Psoas muscle (tissue), 8 donors: ENCODE data around the gene KLHDC10. TPM values are rescaled to one million over a fixed set of nuclear protein-coding genes. Genes with fewer than 3 reads are reported as not detected.

Experiments used
- ATAC-seq, 4 donors: fragments of 200-7000 bp; cut with Tn5 transposase; one replicate each; pipeline ENCODE4 v1.9.1; 2020; ENCODE audit warnings: moderate library complexity in 3 of 4, mild to moderate bottlenecking in 2 of 4
- DNase-seq, 2 donors: peaks; one replicate each; pipeline ENCODE4 v3.0.0-alpha.2; 2020
- H3K27ac ChIP-seq: fragments of 200-600 bp; one replicate; pipeline ENCODE4 v1.8.0; 2022
- H3K27me3 ChIP-seq, 3 donors: fragments of 200-600 bp in 1 of 3; one replicate each; pipeline versions ENCODE4 v1.6.1 to v1.8.0; 2013 to 2022; ENCODE audit warnings: low read length in 2 of 3, mild to moderate bottlenecking in 2 of 3, moderate library complexity in 1 of 3; ENCODE audit not compliant: insufficient read depth in 3 of 3
- H3K36me3 ChIP-seq, 2 donors: fragments of 200-600 bp in 1 of 2; one replicate each; pipeline versions ENCODE4 v1.6.1 to v1.8.0; 2013 to 2022; ENCODE audit warnings: low read depth in 1 of 2, mild to moderate bottlenecking in 1 of 2, moderate library complexity in 1 of 2; ENCODE audit not compliant: insufficient read depth in 1 of 2
- H3K4me1 ChIP-seq: fragments of 200-600 bp; one replicate; pipeline ENCODE4 v1.8.0; 2022
- H3K4me3 ChIP-seq: fragments of 200-600 bp; one replicate; pipeline ENCODE4 v1.8.0; 2022; ENCODE audit warnings: mild to moderate bottlenecking
- H3K9me3 ChIP-seq: fragments of 200-600 bp; one replicate; pipeline ENCODE4 v1.8.0; 2022
- WGBS, 3 donors: extraction: QIAGEN DNeasy Blood & Tissue Kit; methylation state at CpG; one replicate each; pipeline versions ENCODE4 v1.1.6 to v1.1.7; 2013; 5-methylcytosine and 5-hydroxymethylcytosine counted together
- intact Hi-C, 2 donors: fragments of 100-400 bp; cut with DNase I; formaldehyde crosslinking; loops; one replicate each; pipeline versions ENCODE4 v1.11.0 to v1.14.2; 2022
- long read RNA-seq, 2 donors: library from polyadenylated mRNA; unstranded; transcript quantifications; one replicate each; pipeline ENCODE4 v2.0.0, GENCODE V29; 2021
- polyA plus RNA-seq, 3 donors: library from polyadenylated mRNA; stranded (reverse); fragments of 200-250 nt; gene quantifications; one replicate each; pipeline ENCODE4 v1.2.3, GENCODE V29; 2013
- total RNA-seq, 4 donors: library from RNA; stranded (reverse); fragmentation: NEBNext Ultra II Directional in 2 of 4; extraction: Animal tissue kit (Norgen Biotek cat#: 25700) in 2 of 4; gene quantifications; one replicate each; pipeline versions ENCODE4 v1.2.1 to v1.2.4, GENCODE V29; 2021 to 2023
- TF ChIP-seq, protein P1 (sequence below): fragments of 200-600 bp; IDR thresholded peaks from one replicate; pipeline ENCODE4 v1.8.0; 2022; ENCODE audit warnings: antibody characterized with exemption
- donor health status: healthy with polysubstance abuse.
- donor health status: DM: no; HTN: no; CAD: no; lungs with moderate emphysema.
- donor health status: Bipolar disorder and iron deficiency.
- donor health status: healthy.
- donor health status: DM: yes; HTN: yes; CAD: no.
- donor health status: DM: no; HTN: no; CAD: no.
- donor health status: DM: no; HTN: no; CAD: no.
- donor health status: DM: yes; HTN: yes; CAD: no.

The KLHDC10 gene, protein sequence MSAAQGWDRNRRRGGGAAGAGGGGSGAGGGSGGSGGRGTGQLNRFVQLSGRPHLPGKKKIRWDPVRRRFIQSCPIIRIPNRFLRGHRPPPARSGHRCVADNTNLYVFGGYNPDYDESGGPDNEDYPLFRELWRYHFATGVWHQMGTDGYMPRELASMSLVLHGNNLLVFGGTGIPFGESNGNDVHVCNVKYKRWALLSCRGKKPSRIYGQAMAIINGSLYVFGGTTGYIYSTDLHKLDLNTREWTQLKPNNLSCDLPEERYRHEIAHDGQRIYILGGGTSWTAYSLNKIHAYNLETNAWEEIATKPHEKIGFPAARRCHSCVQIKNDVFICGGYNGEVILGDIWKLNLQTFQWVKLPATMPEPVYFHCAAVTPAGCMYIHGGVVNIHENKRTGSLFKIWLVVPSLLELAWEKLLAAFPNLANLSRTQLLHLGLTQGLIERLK
- 10 to 100 TPM; 30.5 to 45.0 (median 36.5) TPM for total RNA-seq
- polyA plus RNA-seq = 10 to 100 TPM; 17.6 to 49.6 (median 18.5) TPM
- long read RNA-seq, donor 1, partial matches to known transcripts = 8 of 12 reads
- long read RNA-seq, donor 1, other reads (novel, unspliced or antisense) = 4 of 12 reads
- long read RNA-seq, donor 2, partial matches to known transcripts = 10 of 21 reads
- long read RNA-seq, donor 2, other reads (novel, unspliced or antisense) = 11 of 21 reads

DNA sequence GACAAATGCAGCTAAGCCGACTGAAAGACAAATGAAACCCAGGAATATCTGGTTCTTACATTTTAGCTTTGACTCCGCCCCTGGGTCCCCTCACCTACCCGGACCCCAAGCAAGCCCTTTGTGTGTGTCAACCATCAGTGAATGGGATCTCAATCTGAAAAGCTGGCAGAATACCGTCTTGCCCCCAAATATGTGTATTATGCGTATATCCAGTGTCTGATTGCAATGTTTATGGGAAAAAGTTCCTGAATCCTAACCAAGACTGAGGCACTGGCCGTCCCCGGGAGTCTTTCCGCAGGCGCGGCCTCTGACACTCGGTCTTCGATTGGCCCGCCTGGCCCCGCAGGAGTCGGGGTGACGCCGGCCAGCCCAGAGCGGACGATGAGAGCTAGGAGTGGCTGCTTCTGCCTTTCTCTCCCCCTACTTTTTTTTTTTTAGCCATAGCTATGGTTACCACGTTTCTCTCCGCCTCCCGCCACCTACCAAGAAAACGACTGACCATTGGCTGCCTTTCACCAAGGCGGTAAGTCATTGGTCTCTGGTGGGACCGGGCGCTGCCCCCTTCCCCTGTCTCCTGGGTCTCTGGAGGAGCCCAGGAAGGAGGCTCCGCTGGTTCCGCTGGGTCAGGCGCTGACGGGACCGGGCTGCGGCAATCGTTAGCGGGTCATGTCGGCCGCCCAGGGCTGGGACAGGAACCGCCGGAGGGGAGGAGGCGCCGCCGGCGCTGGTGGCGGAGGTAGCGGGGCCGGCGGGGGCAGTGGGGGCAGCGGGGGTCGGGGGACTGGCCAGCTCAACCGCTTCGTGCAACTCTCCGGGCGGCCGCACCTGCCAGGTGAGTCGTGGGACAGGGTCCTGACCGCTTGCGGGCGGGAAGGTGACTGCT lies at the start of gene KLHDC10:
TSS of gene KLHDC10 (plus strand) at position 557 of the 883 bp plus-strand sequence. CDS start at position 667, 110 bp downstream.
- Histone ChIP-seq H3K36me3 (no peaks in the 10 kb centered on the region), H3K4me3 (peak within 1 kb of the TSS; percentile 94), H3K27me3 (no peaks in the 10 kb centered on the region), H3K9me3 (no peaks in the 10 kb centered on the region), H3K27ac (peak within 1 kb of the TSS; percentile 78), H3K4me1 (peaks cover 32% of the 10 kb centered on the region)
- peak; percentile 97 to 98 (median 97) for ATAC-seq
- DNase-seq = peak; percentile 96 to 98
- intact Hi-C loops = loop anchor here (5.0 to 10.0 kb wide), 7 partner anchors 55 to 765 kb away; partner anchors contain the start of genes SSMEM1 (in 2 of the 2), TMEM209 (in 2 of the 2) and COPG2 (in 1 of the 2)
- TF ChIP-seq, protein P1, sequence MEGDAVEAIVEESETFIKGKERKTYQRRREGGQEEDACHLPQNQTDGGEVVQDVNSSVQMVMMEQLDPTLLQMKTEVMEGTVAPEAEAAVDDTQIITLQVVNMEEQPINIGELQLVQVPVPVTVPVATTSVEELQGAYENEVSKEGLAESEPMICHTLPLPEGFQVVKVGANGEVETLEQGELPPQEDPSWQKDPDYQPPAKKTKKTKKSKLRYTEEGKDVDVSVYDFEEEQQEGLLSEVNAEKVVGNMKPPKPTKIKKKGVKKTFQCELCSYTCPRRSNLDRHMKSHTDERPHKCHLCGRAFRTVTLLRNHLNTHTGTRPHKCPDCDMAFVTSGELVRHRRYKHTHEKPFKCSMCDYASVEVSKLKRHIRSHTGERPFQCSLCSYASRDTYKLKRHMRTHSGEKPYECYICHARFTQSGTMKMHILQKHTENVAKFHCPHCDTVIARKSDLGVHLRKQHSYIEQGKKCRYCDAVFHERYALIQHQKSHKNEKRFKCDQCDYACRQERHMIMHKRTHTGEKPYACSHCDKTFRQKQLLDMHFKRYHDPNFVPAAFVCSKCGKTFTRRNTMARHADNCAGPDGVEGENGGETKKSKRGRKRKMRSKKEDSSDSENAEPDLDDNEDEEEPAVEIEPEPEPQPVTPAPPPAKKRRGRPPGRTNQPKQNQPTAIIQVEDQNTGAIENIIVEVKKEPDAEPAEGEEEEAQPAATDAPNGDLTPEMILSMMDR = no peak
- WGBS, 3 donors = 0 to 1% (median 0%) methylated on average over 47 to 57 of the region's 57 CpGs

DNA sequence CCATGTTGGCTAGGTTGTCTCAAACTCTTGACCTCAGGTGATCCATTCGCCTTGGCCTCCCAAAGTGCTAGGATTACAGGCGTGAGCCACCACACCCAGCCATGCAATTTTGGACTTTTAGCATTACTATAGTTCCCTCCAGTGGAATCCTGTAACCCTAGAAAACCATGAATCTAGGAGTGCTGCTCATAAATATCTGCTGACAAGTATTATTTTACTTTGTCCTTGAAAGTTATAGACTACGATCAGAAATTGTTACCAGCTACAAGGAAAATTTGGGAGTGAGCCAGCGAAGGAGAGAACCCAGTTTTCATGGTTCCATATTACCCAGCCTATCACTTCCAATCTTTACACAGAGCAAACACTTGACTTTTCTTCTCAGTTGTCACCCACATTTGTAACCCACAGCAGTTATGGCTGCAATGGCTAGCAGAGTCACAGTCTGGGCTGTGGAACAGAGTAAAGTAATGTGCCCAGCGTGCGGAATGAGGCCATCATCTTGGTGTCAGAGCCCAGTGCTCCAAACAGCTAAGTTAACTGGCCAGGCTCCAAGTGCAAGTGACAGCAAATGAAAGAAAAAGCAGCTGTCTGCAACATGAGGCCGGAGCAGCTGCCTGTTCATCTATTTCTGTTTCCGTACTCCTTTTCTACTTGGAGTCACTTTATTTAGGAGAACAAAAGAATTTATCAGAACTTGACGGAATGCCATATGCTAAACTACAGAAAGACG lies 49.1 kb upstream of the KLHDC10 start:
- ATAC-seq (peak; percentile 85 to 93 (median 89)), DNase-seq (peak; percentile 71 to 85)
- Histone ChIP-seq H3K27ac (peak overlapping the region; percentile 91), H3K9me3 (no peaks in the 10 kb centered on the region), H3K27me3 (no peaks in the 10 kb centered on the region), H3K4me3 (peak overlapping the region; percentile 4), H3K4me1 (peaks cover 36% of the 10 kb centered on the region), H3K36me3 (peaks cover 13 to 71% of the 10 kb centered on the region in 2 donors)
- TF ChIP-seq, protein P1 = no peak
- 27 to 43% (median 28%) methylated on average over 10 of the region's 10 CpGs for WGBS, 3 donors
- intact Hi-C loops = no loop called here

DNA sequence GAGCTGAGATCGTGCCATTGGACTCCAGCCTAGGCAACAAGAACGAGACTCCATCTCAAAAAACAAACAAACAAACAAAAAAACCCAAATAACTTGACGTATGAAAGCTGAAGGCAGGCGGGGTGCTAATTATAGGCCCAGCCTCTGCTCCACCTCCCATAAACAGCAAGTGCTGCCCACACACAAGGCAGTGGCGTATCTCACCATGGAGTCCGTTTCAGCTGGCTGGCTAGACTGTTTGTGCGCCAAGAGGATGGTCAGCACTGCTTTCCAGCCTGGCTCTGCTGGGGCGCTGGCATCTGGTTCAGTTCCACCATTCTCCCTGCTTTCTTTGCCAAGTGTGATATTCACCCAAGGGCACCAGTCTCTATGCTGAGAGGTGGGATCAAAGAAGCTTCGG lies 48.2 kb upstream of the KLHDC10 start:
- intact Hi-C loops = no loop called here
- 30 to 44% (median 38%) methylated on average over 9 of the region's 9 CpGs for WGBS, 3 donors
- DNase-seq = peak; percentile 25 to 61
- no peak overlapping the region for H3K4me3 ChIP-seq
- peak; percentile 53 to 71 (median 68) for ATAC-seq
- peaks cover 36% of the 10 kb centered on the region for H3K4me1 ChIP-seq
- H3K27ac ChIP-seq = peak overlapping the region; percentile 91
- no peaks in the 10 kb centered on the region for H3K27me3 ChIP-seq
- peaks cover 14 to 77% of the 10 kb centered on the region in 2 donors for H3K36me3 ChIP-seq
- H3K9me3 ChIP-seq = no peaks in the 10 kb centered on the region
- TF ChIP-seq, protein P1 = no peak

DNA sequence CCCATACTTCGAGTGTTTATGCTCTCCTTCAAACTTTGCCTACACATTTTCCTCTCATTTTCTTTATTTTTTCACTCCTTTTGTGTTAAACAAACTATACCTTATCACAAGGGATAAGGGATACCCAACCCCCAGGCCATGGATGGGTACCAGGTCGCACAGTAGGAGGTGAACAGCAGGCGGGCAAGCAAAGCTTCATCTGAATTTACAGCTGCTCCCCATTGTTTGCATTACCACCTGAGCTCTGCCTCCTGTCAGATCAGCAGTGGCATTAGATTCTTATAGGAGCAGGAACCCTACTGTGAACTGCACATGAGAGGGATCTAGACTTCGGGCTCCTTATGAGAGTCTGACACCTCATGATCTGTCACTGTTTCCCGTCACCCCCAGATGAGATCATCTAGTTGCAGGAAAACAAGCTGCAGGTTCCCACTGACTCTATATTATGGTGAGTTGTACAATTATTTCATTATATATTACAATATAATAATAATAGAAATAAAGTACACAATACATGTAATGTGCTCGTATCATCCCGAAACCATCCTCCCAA lies 47.6 kb upstream of the KLHDC10 start:
- no peak for ATAC-seq
- intact Hi-C loops = no loop called here

More for the DNA sequence above, 47.6 kb upstream of the KLHDC10 start:
- H3K27ac ChIP-seq = peak overlapping the region; percentile 91
- no peaks in the 10 kb centered on the region for H3K27me3 ChIP-seq
- 85 to 92% (median 87%) methylated on average over 7 of the region's 7 CpGs for WGBS, 3 donors
- H3K4me1 ChIP-seq = peaks cover 36% of the 10 kb centered on the region
- no peak for DNase-seq
- H3K9me3 ChIP-seq = no peaks in the 10 kb centered on the region
- H3K36me3 ChIP-seq = peaks cover 17 to 78% of the 10 kb centered on the region in 2 donors
- TF ChIP-seq, protein P1 = no peak
- H3K4me3 ChIP-seq = no peak overlapping the region
